K562 (cell line): Measurements from ENCODE around the gene PPARG. TPM values are rescaled to one million over a fixed set of nuclear protein-coding genes. Genes with fewer than 3 reads are reported as not detected.

Experiments used
- ATAC-seq: fragments of 200-7000 bp; cut with Tn5 transposase; 3 replicates; pipeline ENCODE4 v1.9.1; 2020; ENCODE audit warnings: moderate library complexity
- BruUV-seq: library from RNA; stranded (reverse); fragments of 400-500 nt; replicated peaks from 2 replicates; lab custom pipeline; 2021; lab: Mats Ljungman, UMichigan
- CTCF ChIA-PET: fragments of 300-600 bp; formaldehyde crosslinking; extraction: SDS; loops from one replicate; lab custom pipeline; 2021; ENCODE audit warnings: low intra/inter-chr PET ratio; lab: Yijun Ruan, JAX
- POLR2A ChIA-PET: fragments of 300-600, 350-650 bp; sonication (Branson Sonifier 250); formaldehyde crosslinking; extraction: SDS; loops from one replicate; lab custom pipeline; 2021; ENCODE audit warnings: antibody characterized with exemption, inconsistent platforms; lab: Yijun Ruan, JAX
- DNase-seq, 4 experiments: peaks; one replicate each; pipeline versions ENCODE4 v3.0.0 to v3.0.0-alpha.2; 2011 to 2018; ENCODE audit warnings: low spot score in 3 of 4, mixed read lengths in 3 of 4; ENCODE audit errors: extremely low read depth in 1 of 4
- FAIRE-seq: peaks from 2 replicates; lab custom pipeline; 2011; peaks lifted over from hg19 to GRCh38; lab: Jason Lieb, UNC
- H2AFZ ChIP-seq: 2 replicates; pipeline ENCODE4 v1.6.0; 2011; ENCODE audit warnings: low read depth, low read length, control low read depth, inconsistent platforms
- H3K27ac ChIP-seq: fragments of 200-600 bp; 3 replicates; pipeline ENCODE4 v1.8.0; 2011; ENCODE audit warnings: low read depth, mild to moderate bottlenecking, control low read depth, inconsistent platforms, low read length, moderate library complexity, mixed read lengths; ENCODE audit errors: extremely low read depth
- H3K27me3 ChIP-seq, 2 experiments: fragments of 300-600 bp in 1 of 2; 2 replicates in 1 of 2; 3 replicates in 1 of 2; pipeline versions ENCODE4 v1.6.0 to v1.8.0; 2011; ENCODE audit warnings: inconsistent platforms in 2 of 2, low read length in 2 of 2, mild to moderate bottlenecking in 1 of 2, mixed read lengths in 1 of 2, moderate library complexity in 1 of 2; ENCODE audit not compliant: control insufficient read depth in 2 of 2, insufficient read depth in 2 of 2
- H3K36me3 ChIP-seq: fragments of 300-600 bp; 3 replicates; pipeline ENCODE4 v1.8.0; 2011; ENCODE audit warnings: mild to moderate bottlenecking, low read length, inconsistent platforms; ENCODE audit not compliant: control insufficient read depth, insufficient read depth
- H3K4me1 ChIP-seq, 2 experiments: fragments of 200-600 bp in 1 of 2; replicated peaks in 1 of 2; 2 replicates in 1 of 2; 3 replicates in 1 of 2; pipeline versions ENCODE4 v1.5.1 to v1.8.0; 2011; ENCODE audit warnings: inconsistent platforms in 2 of 2, low read length in 2 of 2, mild to moderate bottlenecking in 1 of 2, mixed read lengths in 1 of 2, moderate library complexity in 1 of 2; ENCODE audit not compliant: control insufficient read depth in 2 of 2, insufficient read depth in 2 of 2
- H3K4me2 ChIP-seq: 2 replicates; pipeline ENCODE4 v1.6.1; 2011; ENCODE audit warnings: low read length, control low read depth, inconsistent platforms, mixed read lengths; ENCODE audit not compliant: insufficient read depth
- H3K4me3 ChIP-seq: fragments of 200-600 bp; sonication (generic), shearing (Covaris generic); 2 replicates; pipeline ENCODE4 v1.5.1; 2016; ENCODE audit warnings: control low read depth, inconsistent platforms
- H3K79me2 ChIP-seq: fragments of 200-600 bp; 3 replicates; pipeline ENCODE4 v1.8.0; 2011; ENCODE audit warnings: low read length, inconsistent platforms; ENCODE audit not compliant: control insufficient read depth, insufficient read depth
- H3K9ac ChIP-seq, 2 experiments: 2 replicates each; pipeline versions ENCODE4 v1.6.0 to v1.6.1; 2011; ENCODE audit warnings: low read depth in 2 of 2, low read length in 2 of 2, control low read depth in 1 of 2, inconsistent platforms in 1 of 2, mild to moderate bottlenecking in 1 of 2, mixed read lengths in 1 of 2; ENCODE audit not compliant: insufficient read depth in 1 of 2
- H3K9me1 ChIP-seq: one replicate; pipeline ENCODE4 v1.6.0; 2011; ENCODE audit warnings: inconsistent platforms, mild to moderate bottlenecking, low read length, moderate library complexity; ENCODE audit not compliant: control insufficient read depth, insufficient read depth
- H3K9me3 ChIP-seq: replicated peaks from 2 replicates; pipeline ENCODE4 v1.5.1; 2011; ENCODE audit warnings: low read depth, low read length, inconsistent platforms; ENCODE audit not compliant: control insufficient read depth, insufficient read depth
- H4K20me1 ChIP-seq: replicated peaks from 2 replicates; pipeline ENCODE4 v1.6.1; 2011; ENCODE audit warnings: low read length, inconsistent platforms, mixed read lengths; ENCODE audit not compliant: control insufficient read depth, insufficient read depth
- ATF3 ChIP-seq, 2 experiments: fragments of 450-650 bp in 1 of 2; sonication (generic) in 1 of 2; formaldehyde crosslinking in 1 of 2; IDR thresholded peaks in 1 of 2; conservative IDR thresholded peaks in 1 of 2; 2 replicates each; pipeline versions ENCODE4 v1.6.1 to v1.8.1; 2016 to 2023; ENCODE audit warnings: mild to moderate bottlenecking in 2 of 2, moderate library complexity in 2 of 2, inconsistent platforms in 1 of 2, missing genetic modification reagents in 1 of 2
- TCF15 ChIP-seq: fragments of 250-450 bp; sonication (Bioruptor Pico); IDR thresholded peaks from 2 replicates; pipeline ENCODE4 v1.8.0; 2022; ENCODE audit warnings: moderate library complexity, mild to moderate bottlenecking, inconsistent platforms
- WGBS: fragments of 100-300 bp; shearing (Covaris generic); methylation state at CpG from one replicate; pipeline ENCODE4 v1.1.6; 2016; ENCODE audit warnings: low coverage, mixed read lengths; ENCODE audit not compliant: insufficient coverage; ENCODE audit errors: missing lambda C conversion rate; 5-methylcytosine and 5-hydroxymethylcytosine counted together
- in situ Hi-C: fragments of 300-500 bp; cut with MboI; formaldehyde crosslinking; loops from 4 replicates; pipeline ENCODE4 v1.15.0; 2018; ENCODE audit warnings: inconsistent platforms, mixed read lengths
- intact Hi-C: fragments of 100-400 bp; cut with micrococcal nuclease; formaldehyde crosslinking; loops from 2 replicates; pipeline ENCODE4 v1.14.2; 2022
- polyA plus RNA-seq, 8 experiments: library from polyadenylated mRNA; depleted of rRNA in 4 of 8; stranded (reverse) in 5 of 8; unstranded in 3 of 8; fragments of >200 nt; fragmentation: Nextera tagmentation in 2 of 8; fragmentation: Illumina TruSeq in 1 of 8; extraction: Ambion mirVana in 2 of 8; extraction: Trizol in 1 of 8; gene quantifications; 2 replicates each; pipeline versions ENCODE4 v1.2.1 to v1.2.3, GENCODE V29; 2011 to 2014; ENCODE audit warnings: inconsistent platforms in 1 of 8, missing spikeins in 1 of 8
- total RNA-seq, 7 experiments: library from RNA; depleted of rRNA in 6 of 7; stranded (reverse); fragments of >200 nt in 6 of 7; fragmentation: Illumina TruSeq in 2 of 7; extraction: Trizol in 2 of 7; gene quantifications; 2 replicates each; pipeline versions ENCODE4 v1.2.1 to v1.2.3, GENCODE V29; 2011 to 2021; ENCODE audit warnings: low replicate concordance in 1 of 7

PPARG gene
- total and polyA plus RNA-seq, 9 of the 15 experiments (the other 6 are each of a cell fraction or from before 2014, with no cell fraction given) = not detected

- POLR2A ChIA-PET = no interaction called here
- intact Hi-C loops (no loop called here), in situ Hi-C loops (no loop called here)
- Histone ChIP-seq H4K20me1 (no peaks in the 10 kb centered on the region), H3K4me3 (no peak overlapping the region), H3K79me2 (no peaks in the 10 kb centered on the region), H3K9me1 (no peaks in the 10 kb centered on the region), H3K36me3 (no peaks in the 10 kb centered on the region), H3K9me3 (no peaks in the 10 kb centered on the region), H3K4me1 (no peaks in the 10 kb centered on the region), H3K27ac (no peak overlapping the region), H3K27me3 (peaks cover 9 to 10% of the 10 kb centered on the region in 2 experiments; a peak in 4 of 5 replicates), H3K4me2 (no peak overlapping the region), H2AFZ (no peak overlapping the region), H3K9ac (no peak overlapping the region)
- TF ChIP-seq TCF15 (CRISPR knock-in tag) = no peak
- peak; percentile 66 for TF ChIP-seq ATF3 (IDR thresholded peaks at IDR 0.05)
- TF ChIP-seq ATF3 (CRISPR knock-in tag; conservative IDR thresholded peaks at IDR 0.05) = no peak
- 7% methylated on average over 10 of the region's 10 CpGs for WGBS
- CTCF ChIA-PET = no interaction called here
- no peak for DNase-seq
- ATAC-seq = no peak
- FAIRE-seq = no peak
- BruUV-seq = no TSS peak
These were observed 9.1 kb upstream of the PPARG start for GRCh38 chr3:12279591-12280326.
